Measurements from ENCODE around the gene DNAJB5.

DNA sequence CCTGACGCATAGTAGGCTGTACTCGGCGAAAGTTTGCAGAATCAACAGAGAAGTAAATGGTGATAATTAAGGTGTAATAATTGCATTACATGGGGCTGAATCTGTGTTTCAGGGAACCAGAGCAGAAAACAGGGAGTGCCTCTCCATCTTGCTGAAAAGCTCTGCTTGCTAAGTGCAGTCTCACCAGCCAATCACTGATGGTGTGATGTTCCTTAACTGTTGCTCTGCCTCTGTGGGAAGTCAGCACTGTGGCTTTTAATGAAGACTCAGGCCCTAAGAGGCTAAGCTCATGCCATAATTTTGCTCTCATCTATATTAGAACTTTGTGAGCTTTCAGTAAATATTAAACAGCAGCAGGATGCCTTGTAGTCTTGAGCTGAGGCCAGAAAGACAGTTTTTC lies 27.0 kb upstream of the DNAJB5 start:
- TF ChIP-seq, protein P1, sequence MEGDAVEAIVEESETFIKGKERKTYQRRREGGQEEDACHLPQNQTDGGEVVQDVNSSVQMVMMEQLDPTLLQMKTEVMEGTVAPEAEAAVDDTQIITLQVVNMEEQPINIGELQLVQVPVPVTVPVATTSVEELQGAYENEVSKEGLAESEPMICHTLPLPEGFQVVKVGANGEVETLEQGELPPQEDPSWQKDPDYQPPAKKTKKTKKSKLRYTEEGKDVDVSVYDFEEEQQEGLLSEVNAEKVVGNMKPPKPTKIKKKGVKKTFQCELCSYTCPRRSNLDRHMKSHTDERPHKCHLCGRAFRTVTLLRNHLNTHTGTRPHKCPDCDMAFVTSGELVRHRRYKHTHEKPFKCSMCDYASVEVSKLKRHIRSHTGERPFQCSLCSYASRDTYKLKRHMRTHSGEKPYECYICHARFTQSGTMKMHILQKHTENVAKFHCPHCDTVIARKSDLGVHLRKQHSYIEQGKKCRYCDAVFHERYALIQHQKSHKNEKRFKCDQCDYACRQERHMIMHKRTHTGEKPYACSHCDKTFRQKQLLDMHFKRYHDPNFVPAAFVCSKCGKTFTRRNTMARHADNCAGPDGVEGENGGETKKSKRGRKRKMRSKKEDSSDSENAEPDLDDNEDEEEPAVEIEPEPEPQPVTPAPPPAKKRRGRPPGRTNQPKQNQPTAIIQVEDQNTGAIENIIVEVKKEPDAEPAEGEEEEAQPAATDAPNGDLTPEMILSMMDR (IDR thresholded peaks at IDR 0.05), result no peak
- TF ChIP-seq POLR2A (IDR thresholded peaks at IDR 0.05) (no peak), EP300 (IDR thresholded peaks at IDR 0.05) (no peak)
